ENCODE measurements around the gene PLAAT2. TPM values are rescaled to one million over a fixed set of nuclear protein-coding genes. Genes with fewer than 3 reads are reported as not detected.

The PLAAT2 gene
- total RNA-seq, 1 experiment from 2014 or later, result 0.52 TPM

GRCh38 chr11:63534895-63535461 is 28.2 kb downstream of the PLAAT2 start:
- no peaks in the 10 kb centered on the region for H3K23me2 ChIP-seq (ENCODE audit: insufficient read length, low read depth, low read length, poor library complexity, severe bottlenecking)
- no peak overlapping the region for H3K18ac ChIP-seq (ENCODE audit: insufficient read length, low read depth, low read length)
- no peak overlapping the region for H2BK20ac ChIP-seq (ENCODE audit: low read depth, low read length, poor library complexity, severe bottlenecking)
- H3K27me3 ChIP-seq (ENCODE audit: insufficient read depth, low read length), result 0 out of 2 replicates have a peak, but pooled peaks cover 2% of the 10 kb centered on the region
- no peak overlapping the region for H3K4ac ChIP-seq (ENCODE audit: low read depth, low read length)
- H3K9me3 ChIP-seq (ENCODE audit: control insufficient read depth, low read depth, low read length), result no peaks in the 10 kb centered on the region
- H3K4me1 ChIP-seq (ENCODE audit: insufficient read depth, low read length), result peaks cover 7% of the 10 kb centered on the region; the same call in 1 of the 2 replicates
- TF ChIP-seq, protein P1, sequence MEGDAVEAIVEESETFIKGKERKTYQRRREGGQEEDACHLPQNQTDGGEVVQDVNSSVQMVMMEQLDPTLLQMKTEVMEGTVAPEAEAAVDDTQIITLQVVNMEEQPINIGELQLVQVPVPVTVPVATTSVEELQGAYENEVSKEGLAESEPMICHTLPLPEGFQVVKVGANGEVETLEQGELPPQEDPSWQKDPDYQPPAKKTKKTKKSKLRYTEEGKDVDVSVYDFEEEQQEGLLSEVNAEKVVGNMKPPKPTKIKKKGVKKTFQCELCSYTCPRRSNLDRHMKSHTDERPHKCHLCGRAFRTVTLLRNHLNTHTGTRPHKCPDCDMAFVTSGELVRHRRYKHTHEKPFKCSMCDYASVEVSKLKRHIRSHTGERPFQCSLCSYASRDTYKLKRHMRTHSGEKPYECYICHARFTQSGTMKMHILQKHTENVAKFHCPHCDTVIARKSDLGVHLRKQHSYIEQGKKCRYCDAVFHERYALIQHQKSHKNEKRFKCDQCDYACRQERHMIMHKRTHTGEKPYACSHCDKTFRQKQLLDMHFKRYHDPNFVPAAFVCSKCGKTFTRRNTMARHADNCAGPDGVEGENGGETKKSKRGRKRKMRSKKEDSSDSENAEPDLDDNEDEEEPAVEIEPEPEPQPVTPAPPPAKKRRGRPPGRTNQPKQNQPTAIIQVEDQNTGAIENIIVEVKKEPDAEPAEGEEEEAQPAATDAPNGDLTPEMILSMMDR (conservative IDR thresholded peaks at IDR 0.05), result no peak
- WGBS (ENCODE audit: extremely low coverage, insufficient read length, low lambda C conversion rate), result no CpG with 5 or more reads among the region's 5 CpGs
- Mint-ChIP-seq H3K4me3 (no peak overlapping the region), H3K27me3 (ENCODE audit: low read depth) (no peaks in the 10 kb centered on the region; the same call in 1 of the 2 replicates), H3K36me3 (ENCODE audit: insufficient read depth in 1 of 3, low read depth in 3 of 3) (peaks cover 0 to 6% (median 0%) of the 10 kb centered on the region in 3 experiments; a peak in 2 of 7 replicates), H3K27ac (no peak overlapping the region), H3K4me1 (peaks cover 50 to 54% of the 10 kb centered on the region in 2 experiments), H3K9me3 (peaks cover 7 to 11% of the 10 kb centered on the region in 2 experiments)
- no peak overlapping the region for H2BK12ac ChIP-seq (ENCODE audit: insufficient read length, low read depth, low read length)
- no peak overlapping the region for H3K23ac ChIP-seq (ENCODE audit: insufficient read length, low read depth, low read length)
- H3K9ac ChIP-seq (ENCODE audit: extremely low read depth, insufficient read length, low read length), result no peak overlapping the region
- DNase-seq, result no peak
- no peak overlapping the region for H3K14ac ChIP-seq (ENCODE audit: insufficient read depth, low read length)
- no peak overlapping the region for H2AK5ac ChIP-seq (ENCODE audit: insufficient read length, low read length)
- no peak overlapping the region for H4K8ac ChIP-seq (replicated peaks; ENCODE audit: insufficient read length, low read depth, low read length)
- H3T11ph ChIP-seq (ENCODE audit: low read length), result no peak overlapping the region
- H4K5ac ChIP-seq (ENCODE audit: insufficient read length, low read depth, low read length), result no peak overlapping the region
- H2BK120ac ChIP-seq (ENCODE audit: low read depth, low read length, poor library complexity, severe bottlenecking), result no peak overlapping the region
- H4K91ac ChIP-seq (ENCODE audit: insufficient read length, low read depth, low read length), result no peak overlapping the region
- no peak overlapping the region for H2BK5ac ChIP-seq (ENCODE audit: insufficient read length, low read length)
- no peak overlapping the region for H3K27ac ChIP-seq (ENCODE audit: insufficient read length, low read depth, low read length)
- H3K79me1 ChIP-seq (ENCODE audit: insufficient read depth, low read depth, low read length, poor library complexity, severe bottlenecking), result no peaks in the 10 kb centered on the region
- H3K79me2 ChIP-seq (ENCODE audit: insufficient read depth, low read length), result no peaks in the 10 kb centered on the region
- H2BK15ac ChIP-seq (ENCODE audit: low read depth, low read length), result no peak overlapping the region
- no peak overlapping the region for H3K4me2 ChIP-seq (ENCODE audit: insufficient read depth, insufficient read length, low read length)
- no peak overlapping the region for H2AFZ ChIP-seq (ENCODE audit: low read length)
- H4K20me1 ChIP-seq (ENCODE audit: control insufficient read depth, insufficient read depth, insufficient read length), result no peaks in the 10 kb centered on the region
- no peak overlapping the region for H3K56ac ChIP-seq (ENCODE audit: insufficient read length, low read depth, low read length)
